Esophagus squamous epithelium (tissue), 5 donors: ENCODE measurements around the gene BAZ1A. TPM values are rescaled to one million over a fixed set of nuclear protein-coding genes. Genes with fewer than 3 reads are reported as not detected.

Experiments used
- DNase-seq: peaks from one replicate; lab custom pipeline; 2025; lab: John Stamatoyannopoulos, UW
- H3K27ac ChIP-seq, 4 donors: fragments of 200-600 bp; sonication (generic); one replicate each; pipeline ENCODE4 v1.5.1; 2016 to 2019; ENCODE audit warnings: mild to moderate bottlenecking in 1 of 4
- H3K27me3 ChIP-seq, 4 donors: fragments of 200-600 bp; sonication (generic); 1 replicate in 3 of 4; 2 replicates in 1 of 4; pipeline versions ENCODE4 v1.5.1 to v1.6.0; 2017 to 2021; ENCODE audit warnings: antibody characterized with exemption in 1 of 4
- H3K36me3 ChIP-seq, 3 donors: fragments of 200-600 bp; sonication (generic); one replicate each; pipeline ENCODE4 v1.5.1; 2016 to 2019
- H3K4me1 ChIP-seq, 3 donors: fragments of 200-600 bp; sonication (generic); one replicate each; pipeline ENCODE4 v1.5.1; 2017 to 2019
- H3K4me3 ChIP-seq, 4 donors: fragments of 200-600 bp; sonication (generic); 1 replicate in 3 of 4; 2 replicates in 1 of 4; pipeline ENCODE4 v1.5.1; 2016 to 2019; ENCODE audit warnings: mild to moderate bottlenecking in 2 of 4, moderate library complexity in 1 of 4
- H3K9me3 ChIP-seq, 3 donors: fragments of 200-600 bp; sonication (generic); one replicate each; pipeline ENCODE4 v1.5.1; 2016 to 2019
- CTCF ChIP-seq, 6 experiments: fragments of 450-650 bp in 4 of 6; fragments of 200-600 bp in 2 of 6; sonication (generic) in 2 of 6; IDR thresholded peaks; one replicate each; pipeline ENCODE4 v1.5.1; 2016 to 2019; ENCODE audit warnings: antibody characterized with exemption in 6 of 6, mild to moderate bottlenecking in 4 of 6, moderate library complexity in 4 of 6
- POLR2A ChIP-seq, 4 donors: fragments of 450-650 bp; IDR thresholded peaks; one replicate each; pipeline ENCODE4 v1.6.1; 2017; ENCODE audit warnings: antibody characterized with exemption in 4 of 4, mild to moderate bottlenecking in 4 of 4, moderate library complexity in 3 of 4
- WGBS, 2 donors: methylation state at CpG; one replicate each; pipeline ENCODE4 v1.1.5; 2018; 5-methylcytosine and 5-hydroxymethylcytosine counted together
- intact Hi-C: fragments of 100-400 bp; cut with DNase I; formaldehyde crosslinking; loops from one replicate; pipeline ENCODE4 v1.15.0; 2022
- total RNA-seq, 4 donors: library from RNA; depleted of rRNA; stranded (reverse); fragments of >200 nt; gene quantifications; one replicate each; pipeline ENCODE4 v1.1.0, GENCODE V29; 2016
- donor health status: DM: yes; HTN: yes; CAD: no.

BAZ1A gene
- total RNA-seq, 4 donors from 2014 or later: 19.1 to 57.5 (median 53.8) TPM

GRCh38 chr14:34775922-34776321 lies 99.2 kb downstream of the BAZ1A start:
- DNase-seq: no peak
- WGBS, 2 donors: 95 to 98% methylated on average over 3 to 4 of the region's 4 CpGs
- Histone ChIP-seq H3K36me3 (peaks cover 11 to 99% (median 15%) of the 10 kb centered on the region in 3 donors), H3K4me1 (no peaks in the 10 kb centered on the region), H3K4me3 (no peak overlapping the region), H3K27ac (no peak overlapping the region), H3K9me3 (no peaks in the 10 kb centered on the region), H3K27me3 (no peaks in the 10 kb centered on the region)
- intact Hi-C loops: no loop called here
- TF ChIP-seq POLR2A (IDR thresholded peaks at IDR 0.05): no peak
- TF ChIP-seq CTCF (IDR thresholded peaks at IDR 0.05): no peak

- DNase-seq: no peak
- H3K36me3 ChIP-seq: peaks cover 11 to 99% (median 16%) of the 10 kb centered on the region in 3 donors
- no peaks in the 10 kb centered on the region for H3K9me3 ChIP-seq
- no peak overlapping the region for H3K4me3 ChIP-seq
- H3K27me3 ChIP-seq: no peaks in the 10 kb centered on the region
- H3K4me1 ChIP-seq: no peaks in the 10 kb centered on the region
- TF ChIP-seq POLR2A (IDR thresholded peaks at IDR 0.05): no peak
- TF ChIP-seq CTCF (IDR thresholded peaks at IDR 0.05): no peak
- WGBS, 2 donors: 81 to 83% methylated on average over 2 of the region's 2 CpGs
- no peak overlapping the region for H3K27ac ChIP-seq
- intact Hi-C loops: no loop called here
Measured at GRCh38 chr14:34775342-34775741, 99.8 kb downstream of the BAZ1A start.

DNA sequence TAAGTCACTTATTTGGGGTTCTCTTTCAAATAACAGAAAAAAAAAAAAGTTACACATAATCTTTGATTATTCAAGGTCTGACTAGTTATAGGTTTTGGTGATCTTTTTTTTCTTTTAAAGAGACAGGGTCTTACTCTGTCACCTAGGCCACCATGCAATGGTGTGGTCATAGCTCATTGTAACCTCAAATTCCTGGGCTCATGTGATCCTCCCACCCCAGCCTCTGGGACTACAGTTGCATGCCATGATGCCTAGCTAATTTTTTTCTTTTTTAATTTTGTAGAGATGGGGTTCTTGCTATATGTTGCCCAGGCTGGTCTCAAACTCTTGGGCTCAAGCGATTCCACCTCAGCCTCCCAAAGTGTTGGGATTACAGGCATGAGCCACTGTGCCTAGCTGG lies 104.3 kb downstream of the BAZ1A start:
- no peak overlapping the region for H3K4me3 ChIP-seq
- no peak for TF ChIP-seq POLR2A (IDR thresholded peaks at IDR 0.05)
- H3K9me3 ChIP-seq: no peaks in the 10 kb centered on the region
- H3K27ac ChIP-seq: no peak overlapping the region
- WGBS, 2 donors: 88 to 100% methylated on average over 1 of the region's 1 CpG
- peaks cover 2 to 95% (median 16%) of the 10 kb centered on the region in 3 donors for H3K36me3 ChIP-seq
- intact Hi-C loops: no loop called here
- DNase-seq: no peak
- no peaks in the 10 kb centered on the region for H3K27me3 ChIP-seq
- no peaks in the 10 kb centered on the region for H3K4me1 ChIP-seq

- TF ChIP-seq CTCF (IDR thresholded peaks at IDR 0.05) (no peak), POLR2A (IDR thresholded peaks at IDR 0.05) (no peak)
- 84 to 92% methylated on average over 2 of the region's 2 CpGs for WGBS, 2 donors
- H3K9me3 ChIP-seq: no peaks in the 10 kb centered on the region
- H3K27ac ChIP-seq: no peak overlapping the region
- intact Hi-C loops: no loop called here
- H3K36me3 ChIP-seq: peaks cover 9 to 92% (median 15%) of the 10 kb centered on the region in 3 donors
- no peak overlapping the region for H3K4me3 ChIP-seq
- no peaks in the 10 kb centered on the region for H3K4me1 ChIP-seq
- H3K27me3 ChIP-seq: no peaks in the 10 kb centered on the region
- no peak for DNase-seq
Measured at GRCh38 chr14:34766606-34767005, 108.6 kb downstream of the BAZ1A start.

DNA sequence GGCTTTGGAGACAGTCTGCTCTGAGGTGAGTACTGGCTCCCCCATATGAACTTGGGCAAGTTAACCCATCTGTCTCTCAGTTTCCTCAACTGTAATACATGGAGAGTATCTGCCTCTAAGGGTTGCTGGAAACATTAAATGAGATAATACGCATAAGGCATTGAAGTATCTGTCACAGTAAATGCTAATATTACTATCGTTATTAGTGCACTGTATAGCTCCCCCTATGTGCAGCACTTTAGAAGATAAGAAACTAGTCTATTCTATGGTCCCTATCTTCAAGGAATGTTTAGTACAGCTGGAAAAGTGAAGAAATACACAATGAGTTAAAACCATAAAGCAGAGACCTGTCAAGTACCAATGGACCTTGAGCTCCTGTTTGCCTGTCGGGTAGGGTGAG lies 109.1 kb downstream of the BAZ1A start:
- 94 to 96% methylated on average over 3 of the region's 3 CpGs for WGBS, 2 donors
- Histone ChIP-seq H3K4me1 (no peaks in the 10 kb centered on the region), H3K27me3 (no peaks in the 10 kb centered on the region), H3K27ac (no peak overlapping the region), H3K9me3 (no peaks in the 10 kb centered on the region), H3K4me3 (no peak overlapping the region), H3K36me3 (peaks cover 9 to 92% (median 17%) of the 10 kb centered on the region in 3 donors)
- no peak for TF ChIP-seq POLR2A (IDR thresholded peaks at IDR 0.05)
- TF ChIP-seq CTCF (IDR thresholded peaks at IDR 0.05): no peak
- DNase-seq: no peak
- intact Hi-C loops: no loop called here

- no peak for TF ChIP-seq CTCF (IDR thresholded peaks at IDR 0.05)
- TF ChIP-seq POLR2A (IDR thresholded peaks at IDR 0.05): no peak
- H3K4me1 ChIP-seq: no peaks in the 10 kb centered on the region
- H3K4me3 ChIP-seq: no peak overlapping the region
- no peak for DNase-seq
- H3K9me3 ChIP-seq: no peaks in the 10 kb centered on the region
- H3K27ac ChIP-seq: no peak overlapping the region
- H3K27me3 ChIP-seq: no peaks in the 10 kb centered on the region
- peaks cover 0 to 92% (median 19%) of the 10 kb centered on the region in 3 donors for H3K36me3 ChIP-seq
- intact Hi-C loops: no loop called here
- 92 to 96% methylated on average over 2 of the region's 2 CpGs for WGBS, 2 donors
Measured at GRCh38 chr14:34755215-34755614, 119.9 kb downstream of the BAZ1A start.
